ENCODE measurements around the gene CHST11. TPM values are rescaled to one million over a fixed set of nuclear protein-coding genes. Genes with fewer than 3 reads are reported as not detected.

The CHST11 gene
- total and polyA plus RNA-seq, 9 of the 15 experiments (the other 6 are each of a cell fraction or from before 2014, with no cell fraction given) = 2.3 to 38.7 (median 15.0) TPM

DNA sequence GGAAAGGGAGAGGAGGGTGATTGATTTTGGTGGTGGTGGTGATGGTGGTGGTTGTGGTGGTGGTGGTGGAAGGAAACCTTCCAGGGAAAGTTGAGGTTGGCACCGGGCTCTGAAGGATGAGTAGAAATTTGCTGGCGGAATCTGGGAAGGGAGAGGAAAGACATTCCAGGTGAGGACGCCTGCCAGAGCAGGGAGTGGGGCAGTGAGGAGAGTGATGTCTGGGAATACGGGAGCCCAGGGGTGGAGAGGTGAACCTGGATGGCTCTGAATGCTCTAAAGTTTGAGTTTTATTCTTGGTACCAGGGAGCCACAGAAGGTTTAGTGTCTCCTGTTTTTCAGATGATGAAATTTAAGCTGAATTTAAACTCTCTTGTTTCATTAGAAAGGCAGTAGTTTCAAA is 16.0 kb downstream of the CHST11 start:
- Histone ChIP-seq H3K36me3 (ENCODE audit: control insufficient read depth, insufficient read depth, low read length) (peaks cover 7% of the 10 kb centered on the region), H3K4me3 (no peak overlapping the region), H3K9me3 (replicated peaks; ENCODE audit: control insufficient read depth, insufficient read depth, low read depth, low read length) (no peaks in the 10 kb centered on the region), H3K79me2 (ENCODE audit: control insufficient read depth, insufficient read depth, low read length) (peaks cover 91% of the 10 kb centered on the region), H3K4me1 (replicated peaks in 1 of 2; ENCODE audit: control insufficient read depth in 2 of 2, insufficient read depth in 2 of 2, low read length in 2 of 2) (peaks cover 8 to 41% of the 10 kb centered on the region in 2 experiments), H3K9ac (ENCODE audit: insufficient read depth in 1 of 2, low read depth in 2 of 2, low read length in 2 of 2) (no peak overlapping the region), H3K27me3 (ENCODE audit: control insufficient read depth in 2 of 2, insufficient read depth in 2 of 2, low read length in 2 of 2) (no peaks in the 10 kb centered on the region), H3K4me2 (ENCODE audit: insufficient read depth, low read length) (no peak overlapping the region; the same call in 1 of the 2 replicates), H3K27ac (ENCODE audit: extremely low read depth, low read depth, low read length) (no peak overlapping the region), H3K9me1 (ENCODE audit: control insufficient read depth, insufficient read depth, low read length) (no peaks in the 10 kb centered on the region), H2AFZ (ENCODE audit: low read depth, low read length) (no peak overlapping the region), H4K20me1 (replicated peaks; ENCODE audit: control insufficient read depth, insufficient read depth, low read length) (no peaks in the 10 kb centered on the region)
- DNase-seq (ENCODE audit: extremely low read depth in 1 of 4, low spot score in 3 of 4) = no peak
- in situ Hi-C loops (cut with MboI) = no loop called here
- POLR2A ChIA-PET = interaction anchor here (0.6 to 4.0 kb wide), 2 partner anchors 14 to 199 kb away, joined by 4 to 19 read pairs; no protein-coding TSS in a partner anchor
- ATAC-seq = no peak
- no peak for FAIRE-seq
- BruUV-seq (replicated peaks) = no TSS peak
- 63% methylated on average over 4 of the region's 4 CpGs for WGBS (ENCODE audit: insufficient coverage, low coverage, missing lambda C conversion rate)
- intact Hi-C loops (cut with micrococcal nuclease) = no loop called here
- CTCF ChIA-PET (ENCODE audit: low intra/inter-chr PET ratio) = no interaction called here
- TF ChIP-seq ARHGAP35 (IDR thresholded peaks at IDR 0.05; ENCODE audit: partially characterized antibody) = no peak
- TF ChIP-seq BCL6 (CRISPR knock-in tag; IDR thresholded peaks at IDR 0.05) = no peak
- TF ChIP-seq, protein P1, sequence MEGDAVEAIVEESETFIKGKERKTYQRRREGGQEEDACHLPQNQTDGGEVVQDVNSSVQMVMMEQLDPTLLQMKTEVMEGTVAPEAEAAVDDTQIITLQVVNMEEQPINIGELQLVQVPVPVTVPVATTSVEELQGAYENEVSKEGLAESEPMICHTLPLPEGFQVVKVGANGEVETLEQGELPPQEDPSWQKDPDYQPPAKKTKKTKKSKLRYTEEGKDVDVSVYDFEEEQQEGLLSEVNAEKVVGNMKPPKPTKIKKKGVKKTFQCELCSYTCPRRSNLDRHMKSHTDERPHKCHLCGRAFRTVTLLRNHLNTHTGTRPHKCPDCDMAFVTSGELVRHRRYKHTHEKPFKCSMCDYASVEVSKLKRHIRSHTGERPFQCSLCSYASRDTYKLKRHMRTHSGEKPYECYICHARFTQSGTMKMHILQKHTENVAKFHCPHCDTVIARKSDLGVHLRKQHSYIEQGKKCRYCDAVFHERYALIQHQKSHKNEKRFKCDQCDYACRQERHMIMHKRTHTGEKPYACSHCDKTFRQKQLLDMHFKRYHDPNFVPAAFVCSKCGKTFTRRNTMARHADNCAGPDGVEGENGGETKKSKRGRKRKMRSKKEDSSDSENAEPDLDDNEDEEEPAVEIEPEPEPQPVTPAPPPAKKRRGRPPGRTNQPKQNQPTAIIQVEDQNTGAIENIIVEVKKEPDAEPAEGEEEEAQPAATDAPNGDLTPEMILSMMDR (IDR thresholded peaks at IDR 0.05 in 2 of 3, conservative IDR thresholded peaks at IDR 0.05 in 1 of 3; ENCODE audit: insufficient read depth in 2 of 3, low read depth in 1 of 3, low read length in 3 of 3) = no peak
- TF ChIP-seq ELF2 (CRISPR knock-in tag; IDR thresholded peaks at IDR 0.05) = no peak
- TF ChIP-seq ZNF696 (CRISPR knock-in tag; conservative IDR thresholded peaks at IDR 0.05) = no peak
- TF ChIP-seq, protein P2, sequence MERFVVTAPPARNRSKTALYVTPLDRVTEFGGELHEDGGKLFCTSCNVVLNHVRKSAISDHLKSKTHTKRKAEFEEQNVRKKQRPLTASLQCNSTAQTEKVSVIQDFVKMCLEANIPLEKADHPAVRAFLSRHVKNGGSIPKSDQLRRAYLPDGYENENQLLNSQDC (CRISPR knock-in tag; IDR thresholded peaks at IDR 0.05) = no peak
- no peak for TF ChIP-seq HMG20A (CRISPR knock-in tag; conservative IDR thresholded peaks at IDR 0.05)
- TF ChIP-seq, protein P3, sequence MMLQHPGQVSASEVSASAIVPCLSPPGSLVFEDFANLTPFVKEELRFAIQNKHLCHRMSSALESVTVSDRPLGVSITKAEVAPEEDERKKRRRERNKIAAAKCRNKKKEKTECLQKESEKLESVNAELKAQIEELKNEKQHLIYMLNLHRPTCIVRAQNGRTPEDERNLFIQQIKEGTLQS (IDR thresholded peaks at IDR 0.05) = no peak
- TF ChIP-seq, protein P3 (CRISPR knock-in tag; conservative IDR thresholded peaks at IDR 0.05) = no peak
- TF ChIP-seq, protein P4, sequence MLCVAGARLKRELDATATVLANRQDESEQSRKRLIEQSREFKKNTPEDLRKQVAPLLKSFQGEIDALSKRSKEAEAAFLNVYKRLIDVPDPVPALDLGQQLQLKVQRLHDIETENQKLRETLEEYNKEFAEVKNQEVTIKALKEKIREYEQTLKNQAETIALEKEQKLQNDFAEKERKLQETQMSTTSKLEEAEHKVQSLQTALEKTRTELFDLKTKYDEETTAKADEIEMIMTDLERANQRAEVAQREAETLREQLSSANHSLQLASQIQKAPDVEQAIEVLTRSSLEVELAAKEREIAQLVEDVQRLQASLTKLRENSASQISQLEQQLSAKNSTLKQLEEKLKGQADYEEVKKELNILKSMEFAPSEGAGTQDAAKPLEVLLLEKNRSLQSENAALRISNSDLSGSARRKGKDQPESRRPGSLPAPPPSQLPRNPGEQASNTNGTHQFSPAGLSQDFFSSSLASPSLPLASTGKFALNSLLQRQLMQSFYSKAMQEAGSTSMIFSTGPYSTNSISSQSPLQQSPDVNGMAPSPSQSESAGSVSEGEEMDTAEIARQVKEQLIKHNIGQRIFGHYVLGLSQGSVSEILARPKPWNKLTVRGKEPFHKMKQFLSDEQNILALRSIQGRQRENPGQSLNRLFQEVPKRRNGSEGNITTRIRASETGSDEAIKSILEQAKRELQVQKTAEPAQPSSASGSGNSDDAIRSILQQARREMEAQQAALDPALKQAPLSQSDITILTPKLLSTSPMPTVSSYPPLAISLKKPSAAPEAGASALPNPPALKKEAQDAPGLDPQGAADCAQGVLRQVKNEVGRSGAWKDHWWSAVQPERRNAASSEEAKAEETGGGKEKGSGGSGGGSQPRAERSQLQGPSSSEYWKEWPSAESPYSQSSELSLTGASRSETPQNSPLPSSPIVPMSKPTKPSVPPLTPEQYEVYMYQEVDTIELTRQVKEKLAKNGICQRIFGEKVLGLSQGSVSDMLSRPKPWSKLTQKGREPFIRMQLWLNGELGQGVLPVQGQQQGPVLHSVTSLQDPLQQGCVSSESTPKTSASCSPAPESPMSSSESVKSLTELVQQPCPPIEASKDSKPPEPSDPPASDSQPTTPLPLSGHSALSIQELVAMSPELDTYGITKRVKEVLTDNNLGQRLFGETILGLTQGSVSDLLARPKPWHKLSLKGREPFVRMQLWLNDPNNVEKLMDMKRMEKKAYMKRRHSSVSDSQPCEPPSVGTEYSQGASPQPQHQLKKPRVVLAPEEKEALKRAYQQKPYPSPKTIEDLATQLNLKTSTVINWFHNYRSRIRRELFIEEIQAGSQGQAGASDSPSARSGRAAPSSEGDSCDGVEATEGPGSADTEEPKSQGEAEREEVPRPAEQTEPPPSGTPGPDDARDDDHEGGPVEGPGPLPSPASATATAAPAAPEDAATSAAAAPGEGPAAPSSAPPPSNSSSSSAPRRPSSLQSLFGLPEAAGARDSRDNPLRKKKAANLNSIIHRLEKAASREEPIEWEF (CRISPR knock-in tag; IDR thresholded peaks at IDR 0.05) = no peak
- no peak for TF ChIP-seq KLF10 (CRISPR knock-in tag; IDR thresholded peaks at IDR 0.05)
- no peak for TF ChIP-seq DACH1 (IDR thresholded peaks at IDR 0.05; ENCODE audit: partially characterized antibody)
- no peak for TF ChIP-seq PHB2 (IDR thresholded peaks at IDR 0.05; ENCODE audit: low read depth)
- TF ChIP-seq CBX3 (IDR thresholded peaks at IDR 0.05; ENCODE audit: borderline replicate concordance in 1 of 2, low read length in 2 of 2) = no peak
- no peak for TF ChIP-seq ILK (tag; IDR thresholded peaks at IDR 0.05; ENCODE audit: borderline replicate concordance, low read depth)
